Fibroblast of the aortic adventitia (primary cell): ENCODE measurements around the gene SORBS1. TPM values are rescaled to one million over a fixed set of nuclear protein-coding genes. Genes with fewer than 3 reads are reported as not detected.

Experiments used
- DNase-seq: peaks from one replicate; pipeline ENCODE4 v3.0.0-alpha.2; 2010; ENCODE audit warnings: low read depth
- H3K4me3 ChIP-seq: 2 replicates; pipeline ENCODE4 v1.5.1; 2011; ENCODE audit warnings: low read depth, mild to moderate bottlenecking, control low read depth, low read length, moderate library complexity
- CTCF ChIP-seq: IDR thresholded peaks from 2 replicates; pipeline ENCODE4 v1.5.1; 2011; ENCODE audit warnings: mild to moderate bottlenecking, low read length, control low read depth, inconsistent platforms; ENCODE audit not compliant: insufficient read depth
- total RNA-seq: library from RNA; depleted of rRNA; stranded (reverse); fragments of >200 nt; gene quantifications from 2 replicates; pipeline ENCODE4 v1.2.3, GENCODE V29; 2012; ENCODE audit warnings: low replicate concordance

Gene SORBS1
- total RNA-seq, 1 donor: 0.36 TPM

- DNase-seq: peak; percentile 14
- no peak overlapping the region for H3K4me3 ChIP-seq
- no peak for TF ChIP-seq CTCF
Observed at GRCh38 chr10:95346715-95347401, 214.3 kb downstream of the SORBS1 start.

- no peak overlapping the region for H3K4me3 ChIP-seq
- no peak for TF ChIP-seq CTCF
- DNase-seq: no peak
Observed at GRCh38 chr10:95343573-95343972, 217.6 kb downstream of the SORBS1 start.

DNA sequence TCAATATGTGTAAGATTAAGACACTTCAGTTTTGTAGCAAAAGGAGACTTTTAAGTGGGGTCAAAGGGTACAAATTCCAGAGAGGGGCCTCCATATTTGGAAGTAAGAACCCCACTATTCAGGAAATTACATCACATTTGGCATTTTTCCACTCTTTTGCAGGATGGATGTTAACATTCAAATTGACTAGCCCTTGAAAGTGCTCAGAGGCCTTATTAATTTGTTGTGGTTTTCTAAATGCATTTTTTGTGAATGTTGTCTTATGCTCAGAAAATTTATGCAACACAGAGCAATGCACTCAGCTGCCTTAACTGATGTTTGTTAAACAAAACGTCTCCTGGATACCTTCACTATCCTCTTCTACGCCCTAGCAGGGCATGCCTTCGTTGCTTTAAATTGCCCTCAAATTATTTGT is 219.4 kb downstream of the SORBS1 start:
- no peak overlapping the region for H3K4me3 ChIP-seq
- DNase-seq: no peak
- TF ChIP-seq CTCF: no peak

DNA sequence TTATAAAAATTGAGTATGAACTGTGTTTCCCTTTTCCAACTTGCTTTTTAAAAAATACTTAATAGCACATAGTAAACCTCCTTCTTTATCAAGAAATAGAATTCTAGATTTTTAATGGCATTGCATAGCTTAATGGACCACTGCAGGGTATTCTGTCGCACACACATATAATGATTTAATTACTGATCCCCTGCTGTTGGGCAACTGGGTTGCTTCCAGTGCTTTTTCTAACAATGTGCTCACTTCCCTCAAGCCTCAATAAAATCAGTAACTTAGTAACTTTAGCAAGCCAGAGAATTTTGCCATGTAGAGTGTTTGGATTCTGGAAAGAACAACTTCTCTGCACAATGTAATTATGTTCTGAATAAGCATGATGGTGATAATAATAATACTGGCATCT is 221.3 kb downstream of the SORBS1 start:
- DNase-seq: no peak
- no peak for TF ChIP-seq CTCF
- no peak overlapping the region for H3K4me3 ChIP-seq

GRCh38 chr10:95337423-95338160 is 223.6 kb downstream of the SORBS1 start:
- DNase-seq: no peak
- H3K4me3 ChIP-seq: no peak overlapping the region
- no peak for TF ChIP-seq CTCF

DNA sequence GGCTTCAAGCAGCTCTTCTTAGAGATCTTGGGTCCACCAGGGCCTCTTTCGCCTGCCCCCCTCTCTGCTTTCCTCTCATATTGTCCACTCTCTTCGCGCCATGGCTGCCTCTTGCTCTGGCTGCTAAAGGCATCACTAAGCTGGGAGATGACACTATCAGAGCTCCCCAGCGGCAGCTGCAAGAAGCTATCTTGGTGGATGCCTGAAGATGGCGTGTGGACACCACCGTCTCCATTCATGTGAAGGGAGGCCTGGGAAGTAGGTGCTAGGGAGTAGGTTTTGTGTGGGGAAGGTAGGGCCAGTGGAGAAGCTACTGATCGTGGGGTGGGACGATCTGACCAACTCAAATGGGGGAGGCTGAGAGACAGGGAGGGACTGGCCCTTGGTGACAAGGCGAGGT is 224.5 kb downstream of the SORBS1 start:
- DNase-seq: no peak
- no peak overlapping the region for H3K4me3 ChIP-seq
- TF ChIP-seq CTCF: no peak
